ENCODE measurements around the gene LMX1B. TPM values are rescaled to one million over a fixed set of nuclear protein-coding genes. Genes with fewer than 3 reads are reported as not detected.
A peak's percentile ranks its signal among the peaks of the same experiment; 100 is the strongest.

Gene LMX1B
- total and polyA plus RNA-seq, 2 of the 4 experiments (the other 2 are of a cell fraction): not detected

DNA sequence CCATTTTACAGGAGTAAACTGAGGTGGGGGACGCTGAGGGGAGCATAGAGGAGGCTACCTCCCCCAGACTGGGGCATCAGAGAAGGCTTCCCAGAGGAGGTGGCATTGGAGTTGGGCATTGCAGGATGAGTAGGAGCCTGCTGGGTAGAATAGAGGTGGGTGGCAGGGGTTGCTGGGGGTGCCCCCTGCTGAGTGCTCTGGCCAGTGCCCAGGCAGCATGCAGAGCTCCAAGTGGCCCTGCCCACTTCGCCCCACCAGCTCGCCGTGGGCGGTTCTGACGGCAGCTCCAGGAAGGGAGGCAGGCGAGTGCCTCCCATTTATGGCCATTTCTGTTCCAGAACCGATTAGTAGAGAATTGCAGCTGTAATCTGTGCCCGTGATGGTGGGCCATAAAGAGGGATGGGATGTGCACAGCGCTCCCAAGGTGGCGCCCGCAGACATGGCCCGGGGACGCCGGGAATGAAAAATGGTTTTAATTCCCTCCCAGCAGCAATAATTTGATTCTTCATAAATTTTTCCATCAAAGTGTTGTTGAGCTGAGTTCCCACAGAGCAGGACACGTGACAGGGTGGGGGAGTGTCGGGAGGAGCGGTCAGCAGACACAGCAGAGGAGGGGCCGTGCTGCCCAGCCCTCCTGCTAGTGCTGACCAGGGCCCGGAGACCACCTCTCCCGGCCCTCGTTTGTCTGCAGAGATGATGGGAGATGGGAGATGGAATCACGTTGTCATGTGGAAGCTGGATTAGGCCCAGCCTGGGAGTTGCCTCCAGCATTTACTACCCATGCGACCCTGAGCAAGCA is 75.5 kb downstream of the LMX1B start:
- H2BK15ac ChIP-seq (ENCODE audit: low read depth, low read length): no peak overlapping the region
- no peak overlapping the region for H2AK5ac ChIP-seq (ENCODE audit: low read depth, low read length)
- H3K79me1 ChIP-seq (ENCODE audit: low read depth in 1 of 2, low read length in 2 of 2): no peaks in the 10 kb centered on the region
- 50% methylated on average over 2 of the region's 24 CpGs; no CpG with 5 or more reads in 1 of the 2 experiments for WGBS, 2 experiments (ENCODE audit: extremely low coverage in 2 of 2, insufficient read length in 1 of 2)
- H3K23ac ChIP-seq (ENCODE audit: low read depth, low read length): no peak overlapping the region
- H3K56ac ChIP-seq (ENCODE audit: extremely low read depth, insufficient read depth, low read length): no peak overlapping the region
- H3K4ac ChIP-seq (ENCODE audit: low read depth, low read length): no peak overlapping the region
- H3K4me3 ChIP-seq (ENCODE audit: insufficient read depth, low read depth, low read length): no peak overlapping the region
- H3K9me3 ChIP-seq (ENCODE audit: control insufficient read depth, insufficient read depth, low read length): no peaks in the 10 kb centered on the region
- no peak overlapping the region for H2BK120ac ChIP-seq (ENCODE audit: low read depth, low read length)
- no peak overlapping the region for H2BK20ac ChIP-seq (ENCODE audit: low read depth, low read length)
- no peak overlapping the region for H4K8ac ChIP-seq (ENCODE audit: low read depth in 2 of 2, low read length in 2 of 2)
- H2BK5ac ChIP-seq (ENCODE audit: low read depth, low read length, poor library complexity, severe bottlenecking): no peak overlapping the region
- peaks cover 60% of the 10 kb centered on the region for H3K27me3 ChIP-seq (ENCODE audit: control insufficient read depth, insufficient read depth, low read length)
- in situ Hi-C loops (cut with MboI; ENCODE audit: low sequenced_read_pairs) (no loop called here), dilution Hi-C loops (cut with HindIII; ENCODE audit: low sequenced_read_pairs, unreplicated experiment) (no loop called here), intact Hi-C loops (cut with micrococcal nuclease) (no loop called here)
- TF ChIP-seq, protein P1, sequence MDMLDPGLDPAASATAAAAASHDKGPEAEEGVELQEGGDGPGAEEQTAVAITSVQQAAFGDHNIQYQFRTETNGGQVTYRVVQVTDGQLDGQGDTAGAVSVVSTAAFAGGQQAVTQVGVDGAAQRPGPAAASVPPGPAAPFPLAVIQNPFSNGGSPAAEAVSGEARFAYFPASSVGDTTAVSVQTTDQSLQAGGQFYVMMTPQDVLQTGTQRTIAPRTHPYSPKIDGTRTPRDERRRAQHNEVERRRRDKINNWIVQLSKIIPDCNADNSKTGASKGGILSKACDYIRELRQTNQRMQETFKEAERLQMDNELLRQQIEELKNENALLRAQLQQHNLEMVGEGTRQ (IDR thresholded peaks at IDR 0.05; ENCODE audit: low read depth, low read length): peak; percentile 36; the same call in 1 of the 2 replicates
- TF ChIP-seq, protein P2, sequence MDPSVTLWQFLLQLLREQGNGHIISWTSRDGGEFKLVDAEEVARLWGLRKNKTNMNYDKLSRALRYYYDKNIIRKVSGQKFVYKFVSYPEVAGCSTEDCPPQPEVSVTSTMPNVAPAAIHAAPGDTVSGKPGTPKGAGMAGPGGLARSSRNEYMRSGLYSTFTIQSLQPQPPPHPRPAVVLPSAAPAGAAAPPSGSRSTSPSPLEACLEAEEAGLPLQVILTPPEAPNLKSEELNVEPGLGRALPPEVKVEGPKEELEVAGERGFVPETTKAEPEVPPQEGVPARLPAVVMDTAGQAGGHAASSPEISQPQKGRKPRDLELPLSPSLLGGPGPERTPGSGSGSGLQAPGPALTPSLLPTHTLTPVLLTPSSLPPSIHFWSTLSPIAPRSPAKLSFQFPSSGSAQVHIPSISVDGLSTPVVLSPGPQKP (IDR thresholded peaks at IDR 0.05; ENCODE audit: borderline replicate concordance, low read depth, low read length): no peak
- no TSS peak for BruUV-seq (replicated peaks)
- H2AFZ ChIP-seq (replicated peaks; ENCODE audit: low read length, poor library complexity): no peak overlapping the region
- no peaks in the 10 kb centered on the region for H3K9me1 ChIP-seq (ENCODE audit: insufficient read depth, low read length)
- ChIA-PET CTCF (interaction anchor here (0.5 kb wide), 1 partner anchor 8 kb away, joined by 3 read pairs; no protein-coding TSS in a partner anchor), POLR2A (ENCODE audit: unreplicated experiment) (no interaction called here)
- no peak overlapping the region for H3K9ac ChIP-seq (ENCODE audit: low read depth, low read length)
- no peak overlapping the region for H3K14ac ChIP-seq (replicated peaks; ENCODE audit: low read depth, low read length)
- no peaks in the 10 kb centered on the region; the same call in 1 of the 2 replicates for H4K20me1 ChIP-seq (ENCODE audit: insufficient read depth, low read length)
- DNase-seq (no peak), ATAC-seq (ENCODE audit: low read depth) (no peak)
- H2AK9ac ChIP-seq (replicated peaks; ENCODE audit: low read depth, low read length, poor library complexity): no peak overlapping the region
- H3K27ac ChIP-seq (ENCODE audit: insufficient read depth, low read length): no peak overlapping the region
- no peaks in the 10 kb centered on the region for H3K36me3 ChIP-seq (ENCODE audit: control insufficient read depth, insufficient read depth, low read length)
- H3K4me2 ChIP-seq (ENCODE audit: low read depth, low read length): no peak overlapping the region
- no peak overlapping the region for H3K18ac ChIP-seq (ENCODE audit: low read depth, low read length)
- no peak overlapping the region for H4K5ac ChIP-seq (ENCODE audit: low read depth, low read length)
- H4K91ac ChIP-seq (ENCODE audit: insufficient read depth, low read depth, low read length): no peak overlapping the region
- no peaks in the 10 kb centered on the region for H3K4me1 ChIP-seq (ENCODE audit: control insufficient read depth, insufficient read depth, low read length)

Measured in IMR-90 (cell line).